ENCODE data around the gene ATRAID.

ATRAID gene

GRCh38 chr2:27220091-27220490 lies 8.2 kb downstream of the ATRAID start:
- DNase-seq (ENCODE audit: low read depth), result no peak

GRCh38 chr2:27221166-27221565 lies 9.3 kb downstream of the ATRAID start:
- DNase-seq (ENCODE audit: low read depth), result no peak

DNA sequence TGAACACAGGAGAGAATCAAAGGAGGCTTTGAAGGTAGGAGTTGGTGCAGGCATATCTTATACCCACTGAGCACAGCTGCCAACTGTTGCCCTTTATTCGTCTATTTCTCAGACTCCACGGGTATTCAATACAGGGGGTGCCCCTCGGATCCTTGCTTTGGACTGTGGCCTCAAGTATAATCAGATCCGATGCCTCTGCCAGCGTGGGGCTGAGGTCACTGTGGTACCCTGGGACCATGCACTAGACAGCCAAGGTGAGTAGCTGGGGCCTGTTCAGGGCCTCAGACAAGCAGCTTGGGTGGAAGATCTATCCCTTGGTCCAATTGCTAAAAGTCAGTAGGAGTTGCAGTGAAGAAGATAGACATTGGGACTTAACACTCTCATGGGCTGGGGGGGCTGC lies 10.6 kb downstream of the ATRAID start:
- no peak for DNase-seq (ENCODE audit: low read depth)

DNA sequence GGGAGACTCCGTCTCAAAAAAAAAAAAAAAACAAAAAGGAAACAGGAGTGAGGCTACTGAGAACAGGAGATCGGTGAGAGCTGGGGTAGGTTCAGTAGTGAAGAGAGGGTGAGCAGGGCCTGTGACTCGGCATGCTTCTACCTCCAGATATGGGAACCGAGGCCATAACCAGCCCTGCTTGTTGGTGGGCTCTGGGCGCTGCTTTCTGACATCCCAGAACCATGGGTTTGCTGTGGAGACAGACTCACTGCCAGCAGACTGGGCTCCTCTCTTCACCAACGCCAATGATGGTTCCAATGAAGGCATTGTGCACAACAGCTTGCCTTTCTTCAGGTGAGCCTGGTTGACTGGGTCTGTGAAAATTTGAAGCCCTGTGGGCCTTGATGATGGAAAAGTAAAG lies 11.6 kb downstream of the ATRAID start:
- DNase-seq (ENCODE audit: low read depth), result no peak

DNA sequence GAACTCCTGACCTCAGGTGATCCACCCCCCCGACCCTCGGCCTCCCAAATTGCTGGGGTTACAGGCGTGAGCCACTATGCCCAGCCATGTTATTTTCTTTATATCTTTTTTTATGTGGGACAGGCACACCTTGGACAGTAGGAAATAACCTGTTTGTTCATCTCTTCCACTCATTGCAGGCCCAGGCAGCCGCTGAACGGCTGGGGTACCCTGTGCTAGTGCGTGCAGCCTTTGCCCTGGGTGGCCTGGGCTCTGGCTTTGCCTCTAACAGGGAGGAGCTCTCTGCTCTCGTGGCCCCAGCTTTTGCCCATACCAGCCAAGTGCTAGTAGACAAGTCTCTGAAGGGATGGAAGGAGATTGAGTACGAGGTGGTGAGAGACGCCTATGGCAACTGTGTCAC lies 13.7 kb downstream of the ATRAID start:
- DNase-seq (ENCODE audit: low read depth), result no peak

- no peak for DNase-seq (ENCODE audit: low read depth)
Observed at GRCh38 chr2:27227501-27227900, 15.7 kb downstream of the ATRAID start.

DNA sequence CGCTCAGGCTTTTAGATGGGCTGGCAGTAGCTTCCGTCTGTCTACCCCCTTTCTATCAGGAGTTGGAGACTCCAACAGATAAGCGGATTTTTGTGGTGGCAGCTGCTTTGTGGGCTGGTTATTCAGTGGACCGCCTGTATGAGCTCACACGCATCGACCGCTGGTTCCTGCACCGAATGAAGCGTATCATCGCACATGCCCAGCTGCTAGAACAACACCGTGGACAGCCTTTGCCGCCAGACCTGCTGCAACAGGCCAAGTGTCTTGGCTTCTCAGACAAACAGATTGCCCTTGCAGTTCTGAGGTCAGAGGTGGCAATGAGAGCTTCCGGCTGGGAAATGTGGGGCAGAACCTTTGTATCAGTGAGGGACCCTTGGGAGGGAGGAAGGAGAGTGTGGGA lies 20.1 kb downstream of the ATRAID start:
- no peak for DNase-seq (ENCODE audit: low read depth)

DNA sequence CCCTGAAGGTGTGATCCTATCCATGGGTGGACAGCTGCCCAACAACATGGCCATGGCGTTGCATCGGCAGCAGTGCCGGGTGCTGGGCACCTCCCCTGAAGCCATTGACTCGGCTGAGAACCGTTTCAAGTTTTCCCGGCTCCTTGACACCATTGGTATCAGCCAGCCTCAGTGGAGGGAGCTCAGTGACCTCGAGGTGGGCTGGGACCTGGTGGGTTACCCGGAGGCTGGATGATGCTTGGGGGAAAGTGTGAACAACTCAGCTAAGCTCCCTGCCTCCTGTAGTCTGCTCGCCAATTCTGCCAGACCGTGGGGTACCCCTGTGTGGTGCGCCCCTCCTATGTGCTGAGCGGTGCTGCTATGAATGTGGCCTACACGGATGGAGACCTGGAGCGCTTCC lies 21.5 kb downstream of the ATRAID start:
- no peak for DNase-seq (ENCODE audit: low read depth)

GRCh38 chr2:27236136-27236535 lies 24.3 kb downstream of the ATRAID start:
- no peak for DNase-seq (ENCODE audit: low read depth)

- DNase-seq (ENCODE audit: low read depth), result no peak
Observed at GRCh38 chr2:27236626-27237025, 24.8 kb downstream of the ATRAID start.

DNA sequence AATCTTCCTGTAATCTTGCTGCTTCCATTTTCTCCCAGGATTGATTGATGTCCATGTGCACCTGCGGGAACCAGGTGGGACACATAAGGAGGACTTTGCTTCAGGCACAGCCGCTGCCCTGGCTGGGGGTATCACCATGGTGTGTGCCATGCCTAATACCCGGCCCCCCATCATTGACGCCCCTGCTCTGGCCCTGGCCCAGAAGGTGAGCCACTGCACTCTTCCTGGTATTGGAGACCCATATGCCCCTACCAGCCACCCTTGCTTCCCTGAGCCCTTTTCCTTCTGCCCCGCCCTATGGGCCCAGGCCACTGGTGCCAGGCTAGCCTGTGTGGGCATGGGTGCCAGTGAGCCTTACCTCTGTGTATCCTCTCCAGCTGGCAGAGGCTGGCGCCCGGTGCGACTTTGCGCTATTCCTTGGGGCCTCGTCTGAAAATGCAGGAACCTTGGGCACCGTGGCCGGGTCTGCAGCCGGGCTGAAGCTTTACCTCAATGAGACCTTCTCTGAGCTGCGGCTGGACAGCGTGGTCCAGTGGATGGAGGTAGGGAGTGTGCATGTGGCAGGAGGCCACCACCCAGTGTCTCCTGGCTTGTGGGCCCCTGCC lies 25.6 kb downstream of the ATRAID start:
- DNase-seq (ENCODE audit: low read depth), result no peak

- no peak for DNase-seq (ENCODE audit: low read depth)
Observed at GRCh38 chr2:27238976-27239375, 27.1 kb downstream of the ATRAID start.

DNA sequence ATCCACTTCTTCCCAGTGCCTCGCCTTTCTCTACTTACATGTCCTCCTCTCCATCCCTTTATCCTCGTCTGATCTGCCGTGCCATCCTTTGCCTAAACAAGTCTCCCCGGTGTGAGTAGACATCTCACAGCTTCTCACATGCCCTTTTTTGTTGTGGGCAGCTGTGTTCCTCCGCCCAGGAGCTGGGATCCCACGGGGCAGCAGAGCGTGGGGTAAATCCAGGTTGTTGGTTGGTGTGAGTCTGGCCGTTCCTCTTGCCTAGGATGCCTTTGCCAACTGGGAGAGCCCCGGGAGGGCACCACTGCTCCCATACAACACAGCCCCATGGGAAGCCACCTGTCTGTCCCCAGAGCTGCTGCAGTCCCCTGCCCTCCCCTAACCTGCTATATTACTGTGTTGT lies 28.6 kb downstream of the ATRAID start:
- DNase-seq (ENCODE audit: low read depth), result no peak

- DNase-seq (ENCODE audit: low read depth), result no peak
Observed at GRCh38 chr2:27241761-27242613, 30.1 kb downstream of the ATRAID start.

GRCh38 chr2:27242614-27242951 lies 30.7 kb downstream of the ATRAID start:
- no peak for DNase-seq (ENCODE audit: low read depth)

DNA sequence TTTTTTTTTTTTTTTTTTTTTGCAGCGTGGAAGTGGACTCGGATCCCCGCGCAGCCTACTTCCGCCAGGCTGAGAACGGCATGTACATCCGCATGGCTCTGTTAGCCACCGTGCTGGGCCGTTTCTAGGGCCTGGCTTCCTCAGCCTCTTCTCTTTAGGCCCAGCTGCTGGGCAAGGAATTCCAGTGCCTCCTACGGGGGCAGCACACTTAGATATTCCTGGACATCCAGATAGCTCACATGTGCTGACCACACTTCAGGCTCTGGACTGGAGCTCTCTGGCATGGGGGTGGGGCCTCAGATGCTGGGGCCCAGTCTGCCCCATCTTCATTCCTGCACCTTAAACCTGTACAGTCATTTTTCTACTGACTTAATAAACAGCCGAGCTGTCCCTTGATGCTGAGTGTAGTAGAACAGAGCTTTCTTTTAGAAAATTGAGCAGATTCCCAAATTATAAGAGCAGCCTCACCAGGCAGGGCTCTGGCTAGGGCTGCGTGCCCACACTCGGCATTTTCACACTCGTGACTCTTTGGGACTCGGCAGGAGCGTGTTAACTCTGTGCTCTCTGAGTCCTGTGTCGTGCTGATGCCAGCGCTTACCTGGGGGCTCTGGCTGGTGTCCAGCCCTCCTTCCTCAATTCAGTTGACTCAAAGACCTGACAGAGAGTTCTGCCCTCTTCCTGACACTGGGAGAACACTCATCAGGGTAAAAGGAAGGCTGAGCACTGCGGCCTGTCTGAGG lies 31.7 kb downstream of the ATRAID start:
- peak; percentile 57 for DNase-seq (ENCODE audit: low read depth)

- no peak for DNase-seq (ENCODE audit: low read depth)
Observed at GRCh38 chr2:27245116-27245515, 33.3 kb downstream of the ATRAID start.

DNA sequence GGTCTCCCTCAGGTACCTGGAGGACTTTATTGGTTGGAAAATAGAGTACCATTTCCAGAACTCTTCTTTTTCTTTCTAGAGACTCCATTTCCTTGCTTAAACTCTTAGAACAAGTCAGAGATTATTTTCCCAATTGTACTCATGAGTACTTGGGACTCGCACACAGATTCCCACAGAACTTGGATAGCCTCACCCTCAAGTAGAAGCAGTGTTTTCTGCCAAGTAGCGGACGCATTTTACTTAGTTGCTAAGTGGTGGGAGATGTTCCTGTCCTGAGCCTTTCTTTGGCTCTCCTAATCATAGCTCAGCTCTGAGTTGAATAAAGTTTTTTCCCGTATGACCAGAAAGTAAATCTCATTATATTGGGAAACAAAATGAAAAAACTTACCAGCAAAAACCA lies 33.8 kb downstream of the ATRAID start:
- no peak for DNase-seq (ENCODE audit: low read depth)

DNA sequence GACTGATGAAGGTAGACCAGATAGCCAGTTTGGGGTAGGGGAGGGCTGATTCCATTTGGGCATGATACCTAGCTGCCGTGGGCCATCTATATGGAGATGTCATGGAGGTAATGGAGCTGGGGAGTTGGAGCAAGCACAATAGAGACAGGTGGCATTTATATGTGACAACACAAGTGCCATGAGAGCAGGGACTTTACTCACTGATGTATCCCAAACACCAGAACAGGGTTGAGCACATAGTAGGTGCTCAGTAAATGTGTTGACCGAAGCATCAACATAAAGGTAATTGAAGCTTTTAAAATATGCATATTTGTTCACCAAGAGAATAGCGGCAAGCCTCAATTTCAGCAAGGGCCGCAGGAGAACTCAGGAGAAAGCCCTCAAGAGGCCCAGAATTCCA lies 36.1 kb downstream of the ATRAID start:
- no peak for DNase-seq (ENCODE audit: low read depth)

- no peak for DNase-seq (ENCODE audit: low read depth)
Observed at GRCh38 chr2:27249159-27249890, 37.5 kb downstream of the ATRAID start.

DNA sequence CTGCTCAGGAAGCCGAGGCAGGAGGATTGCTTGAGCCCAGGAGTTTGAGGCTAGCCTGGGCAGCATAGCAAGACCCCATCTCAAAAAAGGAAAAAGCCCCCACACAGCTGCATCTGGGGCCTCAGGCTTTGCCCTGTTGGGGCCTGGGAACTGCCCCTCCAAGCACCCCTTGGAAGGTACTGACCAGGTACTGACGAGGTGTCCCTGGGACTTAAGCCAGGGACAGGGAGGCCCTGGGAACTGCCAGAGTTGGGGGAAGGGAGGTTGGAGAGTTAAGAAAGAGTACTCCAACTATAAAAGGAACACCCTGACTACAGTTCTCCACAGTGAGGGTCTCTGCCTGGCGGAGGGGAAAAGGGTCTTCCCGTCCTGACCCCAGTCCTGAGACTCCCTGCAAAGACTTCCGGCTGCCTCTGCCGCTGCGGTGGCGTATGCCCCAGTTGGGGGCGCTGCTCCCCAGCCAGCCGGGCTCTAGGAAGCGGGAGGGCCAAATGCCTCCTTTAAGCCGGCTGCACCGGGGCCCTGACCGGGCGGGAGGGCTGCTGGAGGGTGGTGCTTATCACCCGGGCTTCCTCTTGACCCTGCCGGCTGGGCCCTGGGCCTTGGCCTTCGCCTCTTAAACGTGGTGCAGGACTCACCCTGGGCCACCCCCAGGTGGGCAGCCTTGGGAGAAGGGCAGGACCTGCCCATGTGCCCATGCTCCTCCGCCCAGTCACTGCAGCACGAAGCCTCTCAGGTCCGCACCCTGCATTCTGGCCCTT lies 38.2 kb downstream of the ATRAID start:
- DNase-seq (ENCODE audit: low read depth), result peak; percentile 27

Measured in amniotic epithelial cell (primary cell).